ENCODE results near the gene STUB1.

- TF ChIP-seq CTCF (IDR thresholded peaks at IDR 0.05) (peak; percentile 54 to 87 (median 77)), POLR2A (IDR thresholded peaks at IDR 0.05) (peak in 1 of 2 donors; percentile 52)
These were observed 19.6 kb upstream of the STUB1 start for GRCh38 chr16:660459-661183.

Data from tibial nerve (tissue), 3 donors.